Right atrium auricular region (tissue), 2 donors: ENCODE data around the gene TM9SF4. TPM values are rescaled to one million over a fixed set of nuclear protein-coding genes. Genes with fewer than 3 reads are reported as not detected.

Experiments
- DNase-seq: peaks from one replicate; pipeline ENCODE4 v3.0.0-alpha.2; 2019; ENCODE audit warnings: low spot score
- H3K27ac ChIP-seq, 2 donors: fragments of 200-600 bp; sonication (generic); 1 replicate in 1 of 2; 2 replicates in 1 of 2; pipeline ENCODE4 v1.5.1; 2016 to 2019
- H3K27me3 ChIP-seq, 2 donors: fragments of 200-600 bp; sonication (generic); one replicate each; pipeline versions ENCODE4 v1.5.1 to v1.6.0; 2017 to 2019
- H3K36me3 ChIP-seq: fragments of 200-600 bp; sonication (generic); one replicate; pipeline ENCODE4 v1.5.1; 2016
- H3K4me1 ChIP-seq, 2 donors: fragments of 200-600 bp; sonication (generic); one replicate each; pipeline versions ENCODE4 v1.5.1 to v1.6.0; 2017 to 2019
- H3K4me3 ChIP-seq, 2 donors: fragments of 200-600 bp; sonication (generic); 1 replicate in 1 of 2; 2 replicates in 1 of 2; pipeline ENCODE4 v1.5.1; 2017 to 2019; ENCODE audit warnings: mild to moderate bottlenecking in 1 of 2, moderate library complexity in 1 of 2
- H3K9me3 ChIP-seq, 2 donors: fragments of 200-600 bp; sonication (generic); one replicate each; pipeline ENCODE4 v1.5.1; 2019
- total RNA-seq, 2 donors: library from RNA; depleted of rRNA; stranded (reverse); fragments of >200 nt; gene quantifications; one replicate each; pipeline ENCODE4 v1.1.0, GENCODE V29; 2016
- TF ChIP-seq, protein P1 (sequence below), 2 donors: fragments of 200-600 bp; sonication (generic); IDR thresholded peaks; one replicate each; pipeline ENCODE4 v1.5.1; 2019; ENCODE audit warnings: antibody characterized with exemption in 2 of 2

TM9SF4 gene
- total RNA-seq, 2 donors from 2014 or later = 28.5 to 30.6 TPM

GRCh38 chr20:32068174-32068573 is 41.3 kb upstream of the TM9SF4 start:
- no peak overlapping the region for H3K4me3 ChIP-seq
- TF ChIP-seq, protein P1, sequence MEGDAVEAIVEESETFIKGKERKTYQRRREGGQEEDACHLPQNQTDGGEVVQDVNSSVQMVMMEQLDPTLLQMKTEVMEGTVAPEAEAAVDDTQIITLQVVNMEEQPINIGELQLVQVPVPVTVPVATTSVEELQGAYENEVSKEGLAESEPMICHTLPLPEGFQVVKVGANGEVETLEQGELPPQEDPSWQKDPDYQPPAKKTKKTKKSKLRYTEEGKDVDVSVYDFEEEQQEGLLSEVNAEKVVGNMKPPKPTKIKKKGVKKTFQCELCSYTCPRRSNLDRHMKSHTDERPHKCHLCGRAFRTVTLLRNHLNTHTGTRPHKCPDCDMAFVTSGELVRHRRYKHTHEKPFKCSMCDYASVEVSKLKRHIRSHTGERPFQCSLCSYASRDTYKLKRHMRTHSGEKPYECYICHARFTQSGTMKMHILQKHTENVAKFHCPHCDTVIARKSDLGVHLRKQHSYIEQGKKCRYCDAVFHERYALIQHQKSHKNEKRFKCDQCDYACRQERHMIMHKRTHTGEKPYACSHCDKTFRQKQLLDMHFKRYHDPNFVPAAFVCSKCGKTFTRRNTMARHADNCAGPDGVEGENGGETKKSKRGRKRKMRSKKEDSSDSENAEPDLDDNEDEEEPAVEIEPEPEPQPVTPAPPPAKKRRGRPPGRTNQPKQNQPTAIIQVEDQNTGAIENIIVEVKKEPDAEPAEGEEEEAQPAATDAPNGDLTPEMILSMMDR (IDR thresholded peaks at IDR 0.05) = no peak
- H3K36me3 ChIP-seq = no peaks in the 10 kb centered on the region
- no peak for DNase-seq
- H3K4me1 ChIP-seq = no peaks in the 10 kb centered on the region
- H3K27ac ChIP-seq = no peak overlapping the region
- no peaks in the 10 kb centered on the region for H3K27me3 ChIP-seq
- no peaks in the 10 kb centered on the region for H3K9me3 ChIP-seq

GRCh38 chr20:32069711-32070110 is 39.8 kb upstream of the TM9SF4 start:
- H3K27ac ChIP-seq = no peak overlapping the region
- H3K9me3 ChIP-seq = no peaks in the 10 kb centered on the region
- no peaks in the 10 kb centered on the region for H3K4me1 ChIP-seq
- no peak for DNase-seq
- no peaks in the 10 kb centered on the region for H3K36me3 ChIP-seq
- H3K27me3 ChIP-seq = no peaks in the 10 kb centered on the region
- TF ChIP-seq, protein P1 (IDR thresholded peaks at IDR 0.05) = no peak
- no peak overlapping the region for H3K4me3 ChIP-seq

- DNase-seq = no peak
- no peak overlapping the region for H3K4me3 ChIP-seq
- H3K27me3 ChIP-seq = no peaks in the 10 kb centered on the region
- TF ChIP-seq, protein P1 (IDR thresholded peaks at IDR 0.05) = no peak
- H3K27ac ChIP-seq = no peak overlapping the region
- no peaks in the 10 kb centered on the region for H3K4me1 ChIP-seq
- no peaks in the 10 kb centered on the region for H3K9me3 ChIP-seq
- H3K36me3 ChIP-seq = no peaks in the 10 kb centered on the region
Observed at GRCh38 chr20:32070282-32070681, 39.2 kb upstream of the TM9SF4 start.

DNA sequence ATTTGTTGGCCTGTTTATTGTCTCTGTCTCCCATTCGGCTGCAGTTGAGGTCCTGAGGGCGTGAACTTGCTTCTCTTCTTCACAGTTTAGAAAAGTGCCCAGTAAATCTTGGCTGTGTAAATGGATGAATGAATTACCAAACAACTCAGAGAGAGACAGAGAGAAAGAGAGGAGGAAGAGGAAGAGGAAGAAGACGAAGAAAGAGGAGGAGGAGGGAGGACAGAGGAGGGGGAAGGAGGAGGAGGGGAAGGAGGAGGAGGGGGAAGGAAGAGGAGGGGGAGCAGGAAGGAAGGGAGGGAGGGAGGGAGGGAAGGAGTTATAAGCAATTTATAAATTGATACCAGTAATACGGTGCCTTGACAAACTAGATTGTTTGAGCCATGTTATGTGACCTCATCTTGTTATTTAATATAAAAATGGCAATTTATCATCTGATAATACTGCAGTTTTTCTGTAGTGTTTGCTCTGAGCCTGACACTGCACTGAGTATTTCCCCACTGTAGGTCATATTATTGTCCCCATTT is 38.8 kb upstream of the TM9SF4 start:
- no peaks in the 10 kb centered on the region for H3K27me3 ChIP-seq
- H3K4me1 ChIP-seq = no peaks in the 10 kb centered on the region
- TF ChIP-seq, protein P1 (IDR thresholded peaks at IDR 0.05) = no peak
- H3K9me3 ChIP-seq = no peaks in the 10 kb centered on the region
- no peak overlapping the region for H3K4me3 ChIP-seq
- H3K36me3 ChIP-seq = no peaks in the 10 kb centered on the region
- DNase-seq = no peak
- H3K27ac ChIP-seq = no peak overlapping the region

GRCh38 chr20:32071395-32072167 is 37.9 kb upstream of the TM9SF4 start:
- Histone ChIP-seq H3K4me1 (no peaks in the 10 kb centered on the region), H3K9me3 (no peaks in the 10 kb centered on the region), H3K27ac (no peak overlapping the region), H3K27me3 (no peaks in the 10 kb centered on the region), H3K4me3 (no peak overlapping the region), H3K36me3 (no peaks in the 10 kb centered on the region)
- TF ChIP-seq, protein P1 (IDR thresholded peaks at IDR 0.05) = no peak
- no peak for DNase-seq
